Ishikawa (cell line): Measurements from ENCODE around the gene IFIT5.

Experiments
- CEBPB ChIP-seq: IDR thresholded peaks from 2 replicates; pipeline ENCODE4 v1.6.1; 2012
- CREB1 ChIP-seq: IDR thresholded peaks from 2 replicates; pipeline ENCODE4 v1.6.1; 2012; ENCODE audit warnings: low read depth
- EGR1 ChIP-seq: IDR thresholded peaks from 2 replicates; pipeline ENCODE4 v1.6.1; 2012
- EP300 ChIP-seq: IDR thresholded peaks from 2 replicates; pipeline ENCODE4 v1.6.1; 2012; ENCODE audit warnings: borderline replicate concordance
- FOXM1 ChIP-seq: IDR thresholded peaks from 2 replicates; pipeline ENCODE4 v1.6.1; 2012; ENCODE audit warnings: low read depth, borderline replicate concordance
- MAX ChIP-seq: IDR thresholded peaks from 2 replicates; pipeline ENCODE4 v1.6.1; 2012
- NFIC ChIP-seq: IDR thresholded peaks from 2 replicates; pipeline ENCODE4 v1.6.1; 2012
- RAD21 ChIP-seq: IDR thresholded peaks from 2 replicates; pipeline ENCODE4 v1.6.1; 2012; ENCODE audit warnings: low read depth
- REST ChIP-seq: IDR thresholded peaks from 2 replicates; pipeline ENCODE4 v1.6.1; 2012; ENCODE audit warnings: low read depth, mild to moderate bottlenecking
- TAF1 ChIP-seq: IDR thresholded peaks from 2 replicates; pipeline ENCODE4 v1.6.1; 2012; ENCODE audit warnings: low read depth, mild to moderate bottlenecking
- TCF12 ChIP-seq: IDR thresholded peaks from 2 replicates; pipeline ENCODE4 v1.6.1; 2012; ENCODE audit warnings: low read depth
- TEAD4 ChIP-seq: IDR thresholded peaks from 2 replicates; pipeline ENCODE4 v1.6.1; 2012
- YY1 ChIP-seq: IDR thresholded peaks from 2 replicates; pipeline ENCODE4 v1.6.1; 2012; ENCODE audit warnings: low read depth
- ZBTB7A ChIP-seq: IDR thresholded peaks from 2 replicates; pipeline ENCODE4 v1.6.1; 2012; ENCODE audit warnings: low read depth
- TF ChIP-seq, protein P1 (sequence below): IDR thresholded peaks from 2 replicates; pipeline ENCODE4 v1.6.1; 2012

The IFIT5 gene

GRCh38 chr10:89392974-89393373, 21.4 kb upstream of the IFIT5 start:
- no peak for TF ChIP-seq EGR1
- no peak for TF ChIP-seq REST
- peak; percentile 45; the same call in 1 of the 2 replicates for TF ChIP-seq CEBPB

DNA sequence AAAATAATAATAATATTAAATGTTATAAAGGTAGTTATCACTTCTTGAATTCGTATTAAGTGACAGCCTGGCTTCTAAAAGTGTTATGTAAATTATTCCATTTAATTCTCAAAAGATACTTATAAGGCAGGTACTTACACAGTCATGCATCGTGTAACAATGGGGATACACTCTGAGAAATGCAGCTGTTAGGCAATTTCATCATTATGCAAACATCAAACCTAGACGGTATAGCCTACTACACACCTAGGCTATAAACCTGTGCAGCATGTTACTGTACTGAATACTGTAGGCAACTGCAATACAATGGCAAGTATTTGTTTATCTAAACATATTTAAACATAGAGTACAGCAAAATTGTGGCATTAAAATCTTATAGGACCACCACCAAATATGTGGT, 20.5 kb upstream of the IFIT5 start:
- TF ChIP-seq TEAD4: no peak
- TF ChIP-seq, protein P1, sequence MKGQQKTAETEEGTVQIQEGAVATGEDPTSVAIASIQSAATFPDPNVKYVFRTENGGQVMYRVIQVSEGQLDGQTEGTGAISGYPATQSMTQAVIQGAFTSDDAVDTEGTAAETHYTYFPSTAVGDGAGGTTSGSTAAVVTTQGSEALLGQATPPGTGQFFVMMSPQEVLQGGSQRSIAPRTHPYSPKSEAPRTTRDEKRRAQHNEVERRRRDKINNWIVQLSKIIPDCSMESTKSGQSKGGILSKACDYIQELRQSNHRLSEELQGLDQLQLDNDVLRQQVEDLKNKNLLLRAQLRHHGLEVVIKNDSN: no peak
- TF ChIP-seq NFIC: no peak
- no peak for TF ChIP-seq EGR1
- TF ChIP-seq YY1: no peak
- TF ChIP-seq RAD21: no peak
- TF ChIP-seq TCF12: no peak
- no peak for TF ChIP-seq FOXM1

DNA sequence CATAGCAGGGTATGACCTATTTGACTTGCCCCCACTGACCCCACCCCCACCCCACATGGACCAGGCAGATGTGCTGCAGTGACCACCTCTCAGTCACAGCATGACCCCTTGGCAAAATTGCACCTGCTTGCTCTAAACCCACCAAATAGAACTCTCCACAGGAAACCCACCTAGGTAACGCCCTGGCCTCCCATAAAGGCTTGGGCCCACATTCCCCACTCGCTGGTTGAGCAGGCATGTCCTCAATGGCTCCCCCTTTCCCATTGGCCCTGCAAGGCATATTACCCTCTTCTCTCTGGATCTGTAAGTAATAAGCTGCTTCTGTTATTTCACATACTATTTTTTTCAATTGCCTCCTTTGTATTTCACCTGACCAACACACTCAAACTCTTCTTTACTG, 19.2 kb upstream of the IFIT5 start:
- no peak for TF ChIP-seq TCF12
- no peak for TF ChIP-seq CREB1
- no peak for TF ChIP-seq EP300
- TF ChIP-seq TAF1: no peak
- TF ChIP-seq TEAD4: no peak
- TF ChIP-seq RAD21: no peak
- TF ChIP-seq FOXM1: no peak
- TF ChIP-seq CEBPB: no peak
- no peak for TF ChIP-seq EGR1
- TF ChIP-seq, protein P1: no peak
- TF ChIP-seq YY1: no peak
- TF ChIP-seq REST: no peak
- TF ChIP-seq MAX: no peak
- TF ChIP-seq NFIC: no peak

DNA sequence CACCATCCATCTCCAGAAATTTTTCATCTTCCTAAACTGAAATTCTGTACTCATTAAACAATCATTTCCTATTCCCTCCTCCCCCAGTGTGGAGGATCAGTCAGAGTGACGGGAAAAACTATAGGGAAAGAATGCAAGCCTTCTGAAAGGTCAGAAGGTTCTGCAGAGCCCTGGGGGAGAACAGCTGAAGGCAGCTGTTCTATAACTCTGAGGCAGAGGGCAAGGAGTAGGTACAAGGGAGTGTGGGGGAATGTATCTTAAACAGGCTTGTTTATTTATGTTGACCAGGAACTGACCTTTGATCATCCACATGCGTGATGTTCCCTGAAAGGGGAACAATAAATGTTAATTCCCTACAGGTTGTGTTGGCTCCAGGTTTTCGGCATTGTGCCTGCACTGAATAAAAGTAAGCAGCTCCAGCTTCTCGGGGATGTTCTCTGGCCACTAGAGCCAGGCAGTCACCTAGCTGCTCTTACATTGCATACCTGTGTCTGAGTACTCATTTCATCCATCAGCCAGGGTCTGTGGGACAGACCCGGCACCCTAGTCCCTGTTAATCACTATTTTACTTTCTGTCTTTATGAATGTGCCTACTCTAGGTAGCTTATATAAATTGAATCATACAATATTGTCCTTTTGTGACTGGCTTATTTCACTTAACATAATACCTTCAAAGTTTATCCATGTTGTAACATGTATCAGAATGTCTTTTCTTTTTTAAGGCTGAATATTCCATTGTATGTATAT, 16.2 kb upstream of the IFIT5 start:
- TF ChIP-seq, protein P1: no peak
- TF ChIP-seq CREB1 (no peak), REST (no peak), FOXM1 (no peak), EP300 (no peak), TCF12 (no peak), CEBPB (no peak), ZBTB7A (no peak)

GRCh38 chr10:89399956-89400355, 14.4 kb upstream of the IFIT5 start:
- TF ChIP-seq REST (no peak), RAD21 (no peak), TEAD4 (no peak), YY1 (no peak), ZBTB7A (no peak), CEBPB (no peak)
